Measurements from ENCODE around the gene RAD9A. TPM values are rescaled to one million over a fixed set of nuclear protein-coding genes. Genes with fewer than 3 reads are reported as not detected.

RAD9A gene
- total RNA-seq, 1 donor from 2014 or later = 12.1 TPM

DNA sequence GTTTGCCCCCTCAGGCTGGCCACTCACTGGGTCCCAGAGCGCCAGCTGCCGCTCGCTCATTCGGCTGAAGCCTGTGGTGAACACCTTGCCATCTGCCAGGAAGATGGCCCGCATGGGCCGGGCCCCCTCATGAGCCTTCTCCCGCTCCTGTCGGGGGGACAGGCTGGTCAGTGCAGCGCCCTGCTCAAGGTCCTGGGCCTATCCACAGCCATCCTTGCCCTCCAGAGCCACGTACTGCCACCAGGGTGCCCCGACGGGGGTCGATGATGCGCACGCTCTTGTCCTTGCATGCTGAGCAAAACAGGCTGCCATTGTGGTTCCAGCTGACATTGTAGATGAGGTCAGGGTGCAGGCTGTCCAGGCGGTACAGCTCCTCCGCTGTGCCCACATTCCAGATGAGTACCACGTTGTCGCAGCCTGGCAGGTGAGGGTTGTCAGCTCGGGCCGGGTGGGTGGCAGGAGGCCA, 49.3 kb downstream of the RAD9A start:
- Mint-ChIP-seq H3K27me3 (ENCODE audit: unreplicated experiment) (peaks cover 16% of the 10 kb centered on the region), H3K4me3 (ENCODE audit: unreplicated experiment) (no peak overlapping the region), H3K9me3 (ENCODE audit: unreplicated experiment) (peaks cover 3% of the 10 kb centered on the region), H3K4me1 (ENCODE audit: low read depth, unreplicated experiment) (peaks cover 7% of the 10 kb centered on the region), H3K36me3 (ENCODE audit: unreplicated experiment) (no peaks in the 10 kb centered on the region), H3K27ac (ENCODE audit: unreplicated experiment) (no peak overlapping the region)
- DNase-seq = no peak
- TF ChIP-seq, protein P1, sequence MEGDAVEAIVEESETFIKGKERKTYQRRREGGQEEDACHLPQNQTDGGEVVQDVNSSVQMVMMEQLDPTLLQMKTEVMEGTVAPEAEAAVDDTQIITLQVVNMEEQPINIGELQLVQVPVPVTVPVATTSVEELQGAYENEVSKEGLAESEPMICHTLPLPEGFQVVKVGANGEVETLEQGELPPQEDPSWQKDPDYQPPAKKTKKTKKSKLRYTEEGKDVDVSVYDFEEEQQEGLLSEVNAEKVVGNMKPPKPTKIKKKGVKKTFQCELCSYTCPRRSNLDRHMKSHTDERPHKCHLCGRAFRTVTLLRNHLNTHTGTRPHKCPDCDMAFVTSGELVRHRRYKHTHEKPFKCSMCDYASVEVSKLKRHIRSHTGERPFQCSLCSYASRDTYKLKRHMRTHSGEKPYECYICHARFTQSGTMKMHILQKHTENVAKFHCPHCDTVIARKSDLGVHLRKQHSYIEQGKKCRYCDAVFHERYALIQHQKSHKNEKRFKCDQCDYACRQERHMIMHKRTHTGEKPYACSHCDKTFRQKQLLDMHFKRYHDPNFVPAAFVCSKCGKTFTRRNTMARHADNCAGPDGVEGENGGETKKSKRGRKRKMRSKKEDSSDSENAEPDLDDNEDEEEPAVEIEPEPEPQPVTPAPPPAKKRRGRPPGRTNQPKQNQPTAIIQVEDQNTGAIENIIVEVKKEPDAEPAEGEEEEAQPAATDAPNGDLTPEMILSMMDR (IDR thresholded peaks at IDR 0.05; ENCODE audit: partially characterized antibody, unreplicated experiment) = no peak

DNA sequence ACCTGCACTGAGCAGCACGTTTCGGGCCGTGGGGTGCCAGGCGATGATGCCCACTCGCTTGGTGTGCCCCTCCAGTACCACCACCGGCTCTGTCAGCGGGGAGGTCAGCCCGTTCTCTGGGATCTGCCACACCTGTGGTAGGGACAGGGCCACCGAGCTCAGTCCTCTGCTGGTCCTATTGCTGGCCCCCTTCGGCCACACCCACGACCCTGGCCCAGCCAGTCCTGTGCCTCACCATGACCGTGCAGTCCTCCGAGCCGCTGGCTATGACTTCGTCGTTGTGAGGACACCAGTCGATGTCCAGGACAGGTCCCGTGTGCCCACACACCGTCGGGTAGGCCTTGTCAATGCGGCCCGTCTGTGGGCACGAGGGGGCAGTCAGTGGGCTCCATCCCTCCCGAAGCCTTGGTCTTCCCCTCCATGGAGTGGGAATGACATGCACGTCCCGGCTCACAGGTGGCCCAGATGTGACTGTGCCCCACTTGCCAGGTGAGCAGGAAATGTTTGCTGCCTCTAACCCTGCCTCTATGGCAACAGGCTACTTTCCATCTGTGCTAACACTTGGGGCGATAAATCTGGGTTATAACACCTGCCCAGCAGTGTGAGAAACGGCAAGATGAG, 50.1 kb downstream of the RAD9A start:
- Mint-ChIP-seq H3K9me3 (ENCODE audit: unreplicated experiment) (peaks cover 2% of the 10 kb centered on the region), H3K4me3 (ENCODE audit: unreplicated experiment) (peak overlapping the region; percentile 87), H3K27me3 (ENCODE audit: unreplicated experiment) (peaks cover 16% of the 10 kb centered on the region), H3K36me3 (ENCODE audit: unreplicated experiment) (no peaks in the 10 kb centered on the region), H3K4me1 (ENCODE audit: low read depth, unreplicated experiment) (peaks cover 2% of the 10 kb centered on the region), H3K27ac (ENCODE audit: unreplicated experiment) (peak overlapping the region; percentile 59)
- DNase-seq = no peak
- TF ChIP-seq, protein P1 (IDR thresholded peaks at IDR 0.05; ENCODE audit: partially characterized antibody, unreplicated experiment) = no peak

DNA sequence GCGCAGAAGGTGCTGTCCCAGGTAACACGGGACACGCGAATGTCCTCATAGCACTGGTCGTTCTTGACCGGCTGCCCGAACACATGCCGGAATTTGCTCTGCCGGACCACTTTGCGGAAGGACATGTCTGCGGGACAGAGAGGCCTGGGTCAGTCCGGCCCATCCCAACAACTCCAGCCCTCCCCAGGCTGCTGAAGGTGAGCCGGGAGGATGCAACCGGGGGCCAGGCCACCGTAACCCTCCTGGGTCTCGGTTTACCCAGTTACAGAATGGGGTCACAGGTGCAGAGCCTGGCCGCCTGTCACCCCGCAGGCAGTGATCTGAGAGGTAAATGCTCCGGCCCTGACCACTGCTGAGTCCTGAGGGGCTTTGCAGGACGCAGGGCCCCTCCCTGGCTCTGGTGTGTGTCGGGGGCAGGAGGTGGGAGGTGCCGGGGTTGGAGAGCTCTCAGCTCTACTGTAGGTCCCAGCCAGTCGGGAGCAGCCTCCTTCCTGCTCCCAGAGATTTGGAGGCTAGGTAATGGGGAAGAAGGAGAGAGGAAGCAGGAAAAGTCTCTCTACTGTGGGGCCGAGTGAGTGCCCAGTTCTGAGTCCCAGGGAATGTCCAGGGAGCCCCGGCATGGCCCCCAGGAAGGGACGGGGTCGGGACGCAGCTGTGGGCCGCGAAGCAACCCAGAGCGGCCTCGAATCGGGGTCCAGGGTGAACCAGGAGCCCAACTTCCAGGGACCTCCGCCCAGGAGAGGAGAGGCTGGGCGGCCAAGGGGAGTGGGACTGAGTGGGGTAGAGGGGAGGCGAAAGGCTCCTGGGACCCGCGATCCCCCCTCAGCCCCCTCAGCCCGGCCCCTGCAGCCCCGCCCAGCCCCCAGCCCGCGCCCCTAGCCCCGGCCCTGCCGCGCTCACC, 51.0 kb downstream of the RAD9A start:
- H3K36me3 Mint-ChIP-seq (ENCODE audit: unreplicated experiment) = no peaks in the 10 kb centered on the region
- peak overlapping the region; percentile 28 for H3K27ac Mint-ChIP-seq (ENCODE audit: unreplicated experiment)

DNA sequence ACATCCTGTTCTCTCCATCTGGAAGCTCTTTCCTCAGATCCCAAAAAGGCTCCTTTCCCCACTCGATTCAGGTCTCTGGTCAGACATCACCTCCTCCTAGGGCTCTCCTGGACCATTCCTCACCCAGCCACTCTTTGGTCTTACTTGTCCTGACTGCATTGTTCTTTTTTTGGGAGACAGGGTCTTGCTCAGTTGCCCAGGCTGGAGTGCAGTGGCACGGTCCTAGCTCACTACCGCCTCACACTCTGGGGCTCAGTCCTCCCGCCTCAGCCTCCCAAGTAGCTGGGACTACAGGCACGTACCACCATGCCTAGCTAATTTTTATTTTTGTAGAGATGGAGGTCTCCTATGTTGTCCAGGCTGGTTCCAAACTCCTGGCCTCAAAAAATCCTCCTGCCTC, 53.7 kb downstream of the RAD9A start:
- no peak for DNase-seq
- Mint-ChIP-seq H3K36me3 (ENCODE audit: unreplicated experiment) (no peaks in the 10 kb centered on the region), H3K4me3 (ENCODE audit: unreplicated experiment) (no peak overlapping the region), H3K27ac (ENCODE audit: unreplicated experiment) (no peak overlapping the region), H3K4me1 (ENCODE audit: low read depth, unreplicated experiment) (peaks cover 4% of the 10 kb centered on the region), H3K9me3 (ENCODE audit: unreplicated experiment) (peaks cover 5% of the 10 kb centered on the region), H3K27me3 (ENCODE audit: unreplicated experiment) (peaks cover 19% of the 10 kb centered on the region)
- TF ChIP-seq, protein P1 (IDR thresholded peaks at IDR 0.05; ENCODE audit: partially characterized antibody, unreplicated experiment) = no peak

More for the DNA sequence above, 51.0 kb downstream of the RAD9A start:
- Mint-ChIP-seq H3K4me1 (ENCODE audit: low read depth, unreplicated experiment) (peaks cover 2% of the 10 kb centered on the region), H3K9me3 (ENCODE audit: unreplicated experiment) (peaks cover 2% of the 10 kb centered on the region), H3K27me3 (ENCODE audit: unreplicated experiment) (peaks cover 16% of the 10 kb centered on the region), H3K4me3 (ENCODE audit: unreplicated experiment) (peak overlapping the region; percentile 87)
- no peak for DNase-seq
- TF ChIP-seq, protein P1 (IDR thresholded peaks at IDR 0.05; ENCODE audit: partially characterized antibody, unreplicated experiment) = no peak

Other genes with a start within 250 kb of the RAD9A start
- 52.2 TPM for gene GRK2, start 125.5 kb upstream of the RAD9A start, total RNA-seq (ENCODE audit: unreplicated experiment)
- 109 TPM for gene ANKRD13D, start 102.7 kb upstream of the RAD9A start, total RNA-seq (ENCODE audit: unreplicated experiment)
- gene SSH3, start 88.5 kb upstream of the RAD9A start, total RNA-seq (ENCODE audit: unreplicated experiment) = 8.3 TPM
- 15.4 TPM for gene POLD4, start 38.4 kb upstream of the RAD9A start, total RNA-seq (ENCODE audit: unreplicated experiment)
- not detected for gene CLCF1, start 18.4 kb upstream of the RAD9A start, total RNA-seq (ENCODE audit: unreplicated experiment)
- gene PPP1CA, start 9.9 kb downstream of the RAD9A start, total RNA-seq (ENCODE audit: unreplicated experiment) = 163 TPM
- gene TBC1D10C, start 12.1 kb downstream of the RAD9A start, total RNA-seq (ENCODE audit: unreplicated experiment) = not detected
- gene CARNS1, start 23.7 kb downstream of the RAD9A start, total RNA-seq (ENCODE audit: unreplicated experiment) = 0.07 TPM
- 69.0 TPM for gene RPS6KB2, start 36.5 kb downstream of the RAD9A start, total RNA-seq (ENCODE audit: unreplicated experiment)
- gene PTPRCAP, start 45.7 kb downstream of the RAD9A start, total RNA-seq (ENCODE audit: unreplicated experiment) = 2.1 TPM
- gene CORO1B, start 51.5 kb downstream of the RAD9A start, total RNA-seq (ENCODE audit: unreplicated experiment) = 88.8 TPM
- not detected for gene GPR152, start 60.7 kb downstream of the RAD9A start, total RNA-seq (ENCODE audit: unreplicated experiment)
- gene CABP4, start 63.4 kb downstream of the RAD9A start, total RNA-seq (ENCODE audit: unreplicated experiment) = not detected
- 41.9 TPM for gene TMEM134, start 77.3 kb downstream of the RAD9A start, total RNA-seq (ENCODE audit: unreplicated experiment)
- gene AIP, start 91.0 kb downstream of the RAD9A start, total RNA-seq (ENCODE audit: unreplicated experiment) = 43.0 TPM
- 25.6 TPM for gene PITPNM1, start 113.4 kb downstream of the RAD9A start, total RNA-seq (ENCODE audit: unreplicated experiment)
- 21.9 TPM for gene CDK2AP2, start 116.2 kb downstream of the RAD9A start, total RNA-seq (ENCODE audit: unreplicated experiment)
- not detected for gene CABP2, start 131.5 kb downstream of the RAD9A start, total RNA-seq (ENCODE audit: unreplicated experiment)
- 712 TPM for gene GSTP1, start 191.8 kb downstream of the RAD9A start, total RNA-seq (ENCODE audit: unreplicated experiment)
- gene NDUFV1, start 214.9 kb downstream of the RAD9A start, total RNA-seq (ENCODE audit: unreplicated experiment) = 216 TPM
- 5.8 TPM for gene NUDT8, start 238.0 kb downstream of the RAD9A start, total RNA-seq (ENCODE audit: unreplicated experiment)
- not detected for gene TBX10, start 247.8 kb downstream of the RAD9A start, total RNA-seq (ENCODE audit: unreplicated experiment)

Data from glutamatergic neuron (in vitro differentiated cells).